Measurements from ENCODE around the gene TUBG1.

GRCh38 chr17:42609182-42609813 is at the start of gene TUBG1, which contains the start of gene RETREG3:
- TF ChIP-seq CTCF (IDR thresholded peaks at IDR 0.05): peak in 3 of 4 experiments; percentile 52 to 59 (median 57)
- TF ChIP-seq POLR2A (IDR thresholded peaks at IDR 0.05): peak; percentile 78 to 80
- no peak for TF ChIP-seq EP300 (IDR thresholded peaks at IDR 0.05)
- peak; percentile 87 for TF ChIP-seq POLR2AphosphoS5 (IDR thresholded peaks at IDR 0.05)
